Endodermal cell (in vitro differentiated cells): ENCODE data around the gene ZC2HC1B. TPM values are rescaled to one million over a fixed set of nuclear protein-coding genes. Genes with fewer than 3 reads are reported as not detected.

Experiments used
- DNase-seq: peaks from one replicate; pipeline ENCODE4 v3.0.0-alpha.2; 2017
- H3K27ac ChIP-seq: 2 replicates; pipeline ENCODE4 v1.5.1; 2013; ENCODE audit warnings: mild to moderate bottlenecking, low read depth, low read length, moderate library complexity
- H3K27me3 ChIP-seq: 2 replicates; pipeline ENCODE4 v1.6.1; 2013; ENCODE audit warnings: mild to moderate bottlenecking, low read length, moderate library complexity; ENCODE audit not compliant: insufficient read depth, control insufficient read depth, poor library complexity, severe bottlenecking
- H3K36me3 ChIP-seq: 2 replicates; pipeline ENCODE4 v1.7.0; 2013; ENCODE audit warnings: mild to moderate bottlenecking, low read length, moderate library complexity; ENCODE audit not compliant: control insufficient read depth, insufficient read depth
- H3K4me1 ChIP-seq: one replicate; pipeline ENCODE4 v1.7.0; 2013; ENCODE audit warnings: low read length; ENCODE audit not compliant: control insufficient read depth, insufficient read depth
- H3K4me3 ChIP-seq: 2 replicates; pipeline ENCODE4 v1.5.1; 2013; ENCODE audit warnings: mild to moderate bottlenecking, low read length, moderate library complexity
- H3K9ac ChIP-seq: 2 replicates; pipeline ENCODE4 v1.6.1; 2013; ENCODE audit warnings: mild to moderate bottlenecking, low read length, moderate library complexity; ENCODE audit not compliant: poor library complexity, severe bottlenecking; ENCODE audit errors: extremely low read depth
- H3K9me3 ChIP-seq: 2 replicates; pipeline ENCODE4 v1.6.1; 2013; ENCODE audit warnings: mild to moderate bottlenecking, low read length, moderate library complexity; ENCODE audit not compliant: control insufficient read depth
- H3K27ac Mint-ChIP-seq: 2 replicates; pipeline ENCODE4 v1.8.0; 2020; ENCODE audit warnings: mixed read lengths
- H3K27me3 Mint-ChIP-seq: 2 replicates; pipeline ENCODE4 v1.8.0; 2021; ENCODE audit warnings: mild to moderate bottlenecking, mixed read lengths; ENCODE audit not compliant: insufficient read depth
- H3K36me3 Mint-ChIP-seq: 2 replicates; pipeline ENCODE4 v1.8.0; 2020; ENCODE audit warnings: low read depth, mixed read lengths
- H3K4me1 Mint-ChIP-seq: 2 replicates; pipeline ENCODE4 v1.8.0; 2020; ENCODE audit warnings: mixed read lengths
- H3K4me3 Mint-ChIP-seq: 2 replicates; pipeline ENCODE4 v1.8.0; 2020; ENCODE audit warnings: mild to moderate bottlenecking, moderate library complexity, mixed read lengths
- H3K9me3 Mint-ChIP-seq: 2 replicates; pipeline ENCODE4 v1.8.0; 2020; ENCODE audit warnings: mild to moderate bottlenecking, mixed read lengths
- CTCF ChIP-seq: fragments of 200-600 bp; sonication (generic); conservative IDR thresholded peaks from 2 replicates; pipeline ENCODE4 v1.5.0; 2021; ENCODE audit warnings: antibody characterized with exemption, mild to moderate bottlenecking
- WGBS, 2 experiments: methylation state at CpG; one replicate each; pipeline versions ENCODE4 v1.1.5 to v1.1.7; 2013; ENCODE audit warnings: missing lambda C conversion rate in 2 of 2, mixed read lengths in 1 of 2; ENCODE audit not compliant: insufficient coverage in 1 of 2, insufficient read length in 1 of 2; 5-methylcytosine and 5-hydroxymethylcytosine counted together
- total RNA-seq, 2 donors: library from RNA; stranded (reverse); fragmentation: NEBNext Ultra II Directional in 1 of 2; extraction: Animal tissue kit (Norgen Biotek cat#: 25700) in 1 of 2; gene quantifications; 2 replicates in 1 of 2; 3 replicates in 1 of 2; pipeline ENCODE4 v1.2.1, GENCODE V29; 2021

Gene ZC2HC1B
- total RNA-seq, 2 donors from 2014 or later = not detected

GRCh38 chr6:143928853-143929252 is 64.6 kb downstream of the ZC2HC1B start:
- H3K36me3 Mint-ChIP-seq = peaks cover 3% of the 10 kb centered on the region
- H3K27me3 ChIP-seq = no peaks in the 10 kb centered on the region
- no peak overlapping the region for H3K27ac ChIP-seq
- no peaks in the 10 kb centered on the region for H3K4me1 Mint-ChIP-seq
- peaks cover 3% of the 10 kb centered on the region for H3K27me3 Mint-ChIP-seq
- H3K9ac ChIP-seq = no peak overlapping the region
- 83 to 100% methylated on average over 1 of the region's 1 CpG for WGBS, 2 experiments
- no peak overlapping the region for H3K4me3 Mint-ChIP-seq
- peaks cover 23% of the 10 kb centered on the region for H3K9me3 ChIP-seq
- no peak for TF ChIP-seq CTCF
- peaks cover 40% of the 10 kb centered on the region for H3K9me3 Mint-ChIP-seq
- H3K4me1 ChIP-seq = no peaks in the 10 kb centered on the region
- no peak for DNase-seq
- no peaks in the 10 kb centered on the region for H3K36me3 ChIP-seq
- H3K27ac Mint-ChIP-seq = no peak overlapping the region
- H3K4me3 ChIP-seq = no peak overlapping the region

GRCh38 chr6:143929975-143930374 is 65.7 kb downstream of the ZC2HC1B start:
- no peak overlapping the region for H3K4me3 Mint-ChIP-seq
- no peaks in the 10 kb centered on the region for H3K36me3 ChIP-seq
- H3K4me3 ChIP-seq = no peak overlapping the region
- H3K9ac ChIP-seq = no peak overlapping the region
- TF ChIP-seq CTCF = no peak
- peaks cover 40% of the 10 kb centered on the region for H3K9me3 Mint-ChIP-seq
- no peaks in the 10 kb centered on the region for H3K27me3 ChIP-seq
- peaks cover 23% of the 10 kb centered on the region for H3K9me3 ChIP-seq
- H3K4me1 Mint-ChIP-seq = no peaks in the 10 kb centered on the region
- peaks cover 6% of the 10 kb centered on the region for H3K27me3 Mint-ChIP-seq
- no peak overlapping the region for H3K27ac ChIP-seq
- no peak overlapping the region for H3K27ac Mint-ChIP-seq
- H3K4me1 ChIP-seq = no peaks in the 10 kb centered on the region
- peaks cover 3% of the 10 kb centered on the region for H3K36me3 Mint-ChIP-seq
- no peak for DNase-seq

GRCh38 chr6:143934331-143934730 is 70.1 kb downstream of the ZC2HC1B start:
- H3K4me1 Mint-ChIP-seq = peaks cover 20% of the 10 kb centered on the region
- no peak overlapping the region for H3K9ac ChIP-seq
- no peak for TF ChIP-seq CTCF
- H3K27me3 ChIP-seq = no peaks in the 10 kb centered on the region
- H3K4me3 ChIP-seq = no peak overlapping the region
- H3K27ac Mint-ChIP-seq = no peak overlapping the region
- no peak overlapping the region for H3K27ac ChIP-seq
- WGBS, 2 experiments = 92% methylated on average over 1 of the region's 1 CpG; no CpG with 5 or more reads in 1 of the 2 experiments
- peaks cover 20% of the 10 kb centered on the region for H3K9me3 ChIP-seq
- peaks cover 3% of the 10 kb centered on the region for H3K36me3 Mint-ChIP-seq
- peaks cover 37% of the 10 kb centered on the region for H3K9me3 Mint-ChIP-seq
- H3K27me3 Mint-ChIP-seq = peaks cover 6% of the 10 kb centered on the region
- peaks cover 11% of the 10 kb centered on the region for H3K4me1 ChIP-seq
- no peaks in the 10 kb centered on the region for H3K36me3 ChIP-seq
- no peak overlapping the region for H3K4me3 Mint-ChIP-seq
- DNase-seq = no peak
